ENCODE results near the gene MECR.

Gene MECR

DNA sequence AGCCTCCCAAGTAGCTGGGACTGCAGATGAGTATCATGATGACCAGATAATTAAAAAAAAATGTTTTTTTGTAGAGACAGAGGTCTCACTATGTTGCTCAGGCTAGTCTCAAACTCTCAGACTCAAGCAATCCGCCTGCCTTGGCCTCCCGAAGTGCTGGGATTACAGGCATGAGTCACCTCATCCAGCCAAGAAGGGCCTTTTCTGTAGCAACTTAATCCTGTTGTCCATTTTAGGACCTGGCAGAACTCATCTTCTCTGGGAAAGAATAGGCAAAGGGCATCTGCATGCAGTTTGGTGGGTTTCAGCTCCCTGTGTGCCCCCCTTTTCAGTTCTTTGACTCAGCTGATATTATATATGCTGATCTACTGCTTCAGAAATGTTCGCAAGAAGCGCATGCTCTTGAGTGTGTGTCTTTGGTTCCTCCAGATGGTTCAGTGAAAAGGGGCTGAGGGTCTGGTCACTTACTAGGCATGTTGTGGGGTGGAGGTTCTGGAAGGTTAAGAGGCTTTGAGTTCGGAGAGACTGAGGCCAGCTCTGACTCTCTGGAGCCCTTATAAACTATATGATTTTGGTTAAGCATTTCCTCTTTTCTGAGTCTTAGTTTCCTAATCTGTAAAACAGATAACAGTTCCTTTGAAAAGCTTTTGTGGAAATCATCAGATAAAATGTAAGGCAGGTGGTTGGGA lies 29.7 kb downstream of the MECR start:
- DNase-seq: no peak

GRCh38 chr1:29197993-29198392 lies 32.7 kb downstream of the MECR start:
- DNase-seq: no peak

GRCh38 chr1:29197590-29197924 lies 33.2 kb downstream of the MECR start:
- peak; percentile 34 for DNase-seq

- no peak for DNase-seq
Observed at GRCh38 chr1:29196863-29197589, 33.7 kb downstream of the MECR start.

DNA sequence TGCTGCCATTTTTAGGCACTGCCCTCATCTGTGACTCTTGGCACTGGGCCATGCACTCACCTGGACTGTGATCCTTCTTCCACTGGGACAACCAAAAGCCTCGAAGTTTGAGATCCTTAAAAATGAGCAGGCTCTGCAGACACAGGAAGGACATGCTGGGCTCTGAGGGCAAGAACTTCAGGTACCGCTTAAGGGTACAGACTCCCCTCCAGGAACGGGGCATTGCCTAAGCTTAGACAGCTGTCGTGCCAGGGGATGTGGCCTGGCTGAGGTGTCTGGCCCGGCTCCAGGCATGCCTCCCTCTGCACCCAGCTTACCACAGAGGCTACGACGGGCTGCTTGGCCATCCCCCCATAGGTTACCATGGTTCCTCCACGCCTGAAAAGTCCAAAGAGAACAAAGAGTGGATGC lies 34.8 kb downstream of the MECR start:
- no peak for DNase-seq

DNA sequence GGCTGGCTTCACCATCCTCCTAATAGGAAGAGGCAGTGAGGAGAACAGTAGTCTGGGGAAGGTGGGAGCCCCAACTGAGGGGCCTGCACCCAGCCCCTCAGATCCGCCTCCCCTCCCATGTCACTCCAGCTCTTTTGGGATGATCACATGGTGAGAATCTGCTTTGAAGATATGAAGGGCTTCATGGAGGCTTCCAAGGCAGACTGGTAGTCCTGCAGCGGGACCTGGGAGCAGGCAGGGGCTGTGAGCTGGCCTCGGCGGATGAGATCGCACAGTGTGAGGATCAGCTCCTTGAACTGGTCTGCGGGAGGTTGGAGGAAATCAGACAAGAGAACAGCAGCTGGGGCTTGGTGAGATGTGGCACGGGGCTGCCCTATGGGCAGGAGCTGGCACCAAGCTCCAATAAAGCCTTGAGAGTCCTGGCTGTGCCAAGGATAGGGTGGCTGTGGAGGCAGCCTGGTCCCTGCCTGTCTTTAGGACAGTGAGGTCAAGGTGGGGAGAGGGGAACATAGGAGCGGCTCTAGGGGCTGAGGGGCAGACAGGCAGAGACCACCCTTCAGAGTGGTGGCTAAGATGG lies 36.8 kb downstream of the MECR start:
- no peak for DNase-seq

- DNase-seq: no peak
Observed at GRCh38 chr1:29190718-29191117, 40.0 kb downstream of the MECR start.

DNA sequence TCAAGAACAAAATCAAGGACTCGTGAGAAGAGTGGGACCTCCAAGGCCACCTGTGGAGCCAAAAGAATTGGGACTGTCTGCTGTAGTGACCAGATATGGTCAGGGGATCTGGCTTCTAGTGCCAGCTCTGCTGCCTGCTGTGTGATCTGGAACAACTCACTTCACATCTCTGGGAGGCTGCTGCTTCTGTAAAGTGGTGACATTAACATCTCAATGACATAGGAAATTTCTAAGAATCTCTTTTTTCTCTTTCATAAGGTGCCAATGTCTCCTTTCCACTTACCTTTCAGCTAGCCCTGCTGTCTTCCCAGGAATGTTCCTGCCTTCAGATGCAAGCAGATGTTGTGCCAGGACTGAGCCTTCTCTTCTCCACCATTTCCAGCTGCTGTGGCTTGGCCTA lies 44.0 kb downstream of the MECR start:
- DNase-seq: no peak

GRCh38 chr1:29186252-29186651 lies 44.5 kb downstream of the MECR start:
- DNase-seq: no peak

- DNase-seq: no peak
Observed at GRCh38 chr1:29183287-29183686, 47.4 kb downstream of the MECR start.

DNA sequence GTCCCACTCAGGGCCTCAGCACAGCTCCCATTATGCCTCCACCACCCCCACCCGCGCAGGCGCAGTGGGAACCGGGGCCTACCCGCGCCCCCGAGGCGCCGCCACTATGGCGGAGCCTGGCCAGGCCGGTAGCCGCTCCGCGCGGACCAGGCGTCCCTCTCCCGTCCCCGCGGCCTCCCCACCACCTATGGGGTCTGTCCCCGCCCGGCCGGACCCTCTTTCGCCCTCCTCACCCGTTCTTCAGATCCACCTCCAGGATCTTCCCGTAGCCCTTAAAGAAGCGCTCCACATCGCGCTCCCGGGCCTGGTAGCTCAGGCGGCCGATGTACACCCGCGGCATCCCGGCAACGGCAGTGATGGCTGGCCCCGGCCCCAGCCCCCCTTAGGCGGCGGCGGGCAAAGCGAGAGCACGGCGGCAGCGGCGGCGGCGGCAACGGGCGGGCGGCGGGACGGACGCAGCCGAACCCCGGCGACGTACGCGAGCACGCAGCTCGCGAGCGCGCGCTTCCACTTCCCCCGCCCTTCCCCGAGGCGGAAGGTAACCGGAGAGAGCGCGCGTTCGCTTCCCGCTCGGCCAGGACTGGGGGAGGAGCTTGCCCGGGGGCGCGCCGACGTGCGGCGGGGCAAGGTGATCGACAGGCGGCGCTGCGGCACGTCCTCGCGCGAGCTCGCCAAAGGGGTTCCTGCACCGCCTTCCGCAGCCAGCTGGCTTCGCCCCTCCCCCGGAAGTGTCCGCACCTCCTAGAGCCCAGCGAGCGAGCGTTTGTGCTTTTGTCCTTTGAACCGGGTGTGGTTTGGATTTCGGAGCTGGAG lies 49.1 kb downstream of the MECR start, which contains the start of gene SRSF4:
Gene SRSF4 (minus strand): TSS at position 488 of the 813 bp plus-strand sequence. CDS start 148 bp downstream, at position 340.
- peak; percentile 99 for DNase-seq

- DNase-seq: no peak
Observed at GRCh38 chr1:29180497-29181412, 50.0 kb downstream of the MECR start.

DNA sequence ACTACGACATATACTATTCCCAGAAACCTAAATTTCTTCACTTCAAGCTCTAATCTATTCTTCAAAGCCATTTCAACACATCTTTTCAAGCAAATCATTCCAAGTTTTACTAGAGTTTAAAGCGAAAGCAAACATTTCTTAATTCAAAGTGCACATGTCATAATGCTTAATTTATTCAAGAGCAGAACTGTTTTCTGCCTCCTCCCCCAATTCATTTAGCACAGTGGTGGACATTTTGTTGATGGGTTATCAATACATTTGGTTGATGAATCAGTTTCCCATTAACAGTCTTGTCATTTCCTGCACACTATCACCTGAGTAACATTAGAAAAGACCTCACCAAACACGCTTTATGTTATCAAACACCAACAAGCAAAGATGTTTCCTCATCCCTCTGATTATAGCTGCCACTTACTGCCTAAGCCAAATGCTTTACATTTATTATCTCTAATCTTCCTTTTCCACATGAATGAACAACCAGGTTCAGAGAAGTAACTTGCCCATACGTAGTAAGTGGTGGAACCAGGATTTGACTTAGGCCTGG lies 51.0 kb downstream of the MECR start:
- DNase-seq: no peak

- no peak for DNase-seq
Observed at GRCh38 chr1:29177022-29177705, 53.6 kb downstream of the MECR start.

- no peak for DNase-seq
Observed at GRCh38 chr1:29176576-29176975, 54.2 kb downstream of the MECR start.

DNA sequence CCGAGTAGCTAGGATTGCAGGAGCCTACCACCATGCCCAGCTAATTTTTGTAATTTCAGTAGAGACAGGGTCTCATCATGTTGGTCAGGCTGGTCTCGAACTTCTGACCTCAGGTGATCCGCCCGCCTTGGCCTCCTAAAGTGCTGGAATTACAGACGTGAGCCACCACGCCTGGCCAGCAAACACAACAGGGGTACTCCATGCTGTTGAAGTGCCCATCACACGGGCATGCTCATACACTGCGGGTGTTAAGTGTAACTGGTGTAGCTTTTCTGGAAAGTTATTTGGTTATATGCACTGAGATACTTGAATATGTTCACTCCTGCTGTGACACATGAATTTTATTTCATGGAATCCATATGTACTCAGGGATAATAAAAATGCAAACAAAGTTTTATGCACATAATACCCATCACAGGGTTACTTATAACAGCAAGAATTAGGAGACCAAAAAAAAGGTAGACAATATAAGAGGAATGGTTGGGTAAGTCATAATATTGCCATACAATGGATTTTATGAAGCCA lies 58.3 kb downstream of the MECR start:
- DNase-seq: no peak

DNA sequence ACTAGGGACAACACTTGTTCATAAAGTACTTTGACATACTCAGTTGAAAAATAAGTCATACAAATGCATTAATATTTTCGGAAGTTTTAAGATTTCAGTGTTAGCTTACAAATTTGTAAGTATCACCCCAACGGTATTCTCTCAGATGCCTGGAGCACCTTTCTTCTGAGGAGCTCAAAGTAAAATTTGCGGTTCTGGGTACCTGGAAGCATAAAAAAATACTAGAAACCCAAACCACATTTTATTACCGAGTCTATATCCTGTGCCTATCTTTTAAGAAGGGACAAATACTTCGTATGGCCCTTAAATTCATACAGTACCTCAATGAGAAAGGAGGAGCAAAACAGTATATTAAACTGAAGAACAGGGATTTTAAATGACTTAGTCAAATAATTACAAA lies 59.2 kb downstream of the MECR start:
- DNase-seq: no peak

DNA sequence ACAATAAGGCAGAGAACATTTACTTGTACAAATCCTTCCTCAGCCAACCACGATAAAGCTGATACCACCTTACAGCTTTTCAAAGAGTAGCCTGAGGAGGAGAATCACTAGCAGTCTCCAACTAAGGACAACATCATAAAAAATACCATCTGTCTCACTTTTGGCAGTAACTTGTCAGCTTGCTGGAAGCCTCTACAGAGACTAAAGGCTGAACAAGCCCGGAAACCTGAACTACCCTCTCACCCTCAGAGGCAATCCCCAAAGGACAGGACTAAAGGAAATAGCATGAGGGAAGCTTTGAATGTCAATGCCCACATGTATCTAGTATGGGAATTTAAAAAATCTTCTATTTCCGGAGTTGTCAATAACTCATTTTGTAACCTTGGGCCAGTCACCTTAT lies 59.6 kb downstream of the MECR start:
- no peak for DNase-seq

GRCh38 chr1:29169976-29170375 lies 60.8 kb downstream of the MECR start:
- no peak for DNase-seq

- no peak for DNase-seq
Observed at GRCh38 chr1:29167904-29168303, 62.8 kb downstream of the MECR start.

DNA sequence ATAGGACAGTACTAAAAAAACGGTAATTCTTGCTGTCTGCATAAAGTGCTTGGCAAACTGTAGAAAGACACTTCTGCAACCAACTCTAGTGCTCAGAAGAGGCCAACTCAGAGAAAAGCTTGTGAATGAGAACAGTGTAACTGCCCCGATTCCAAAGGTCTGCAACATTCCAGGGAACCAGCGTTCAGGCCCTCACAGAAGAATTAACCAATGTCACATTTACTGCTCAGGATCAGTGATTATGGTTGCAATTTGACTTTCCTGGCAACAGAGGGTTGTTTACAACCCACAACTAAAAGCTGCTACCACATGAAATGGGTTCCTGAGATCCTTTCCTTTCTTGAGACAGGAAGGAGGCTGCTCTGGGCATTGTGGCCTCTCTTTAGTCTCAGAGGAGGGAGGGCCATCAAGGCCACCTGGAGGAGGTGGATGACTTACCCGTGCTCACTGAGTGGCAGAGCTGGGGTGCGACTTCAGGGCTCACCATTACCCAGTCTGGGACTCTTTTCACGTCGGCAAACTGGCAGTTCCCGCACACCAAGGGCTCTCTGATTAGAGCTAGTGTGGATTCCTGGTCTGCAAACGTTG lies 64.3 kb downstream of the MECR start:
- DNase-seq: no peak

Data from stimulated activated CD8-positive, alpha-beta memory T cell treated with anti-CD3 and anti-CD28 coated beads, Interleukin-4, amount 100 ng/mL, for 48 hours (primary cell).